Omental fat pad (tissue), 4 donors: ENCODE data around the gene EEPD1. TPM values are rescaled to one million over a fixed set of nuclear protein-coding genes. Genes with fewer than 3 reads are reported as not detected.

Experiments used
- ATAC-seq: fragments of 150-250 bp; one replicate; pipeline ENCODE4 v1.9.1; 2016; ENCODE audit warnings: mild to moderate bottlenecking, moderate library complexity; ENCODE audit not compliant: low FRiP score
- DNase-seq: peaks from one replicate; pipeline ENCODE4 v3.0.0-alpha.2; 2019; ENCODE audit warnings: low spot score
- total RNA-seq, 4 donors: library from RNA; depleted of rRNA; stranded (reverse); fragments of >200 nt; gene quantifications; one replicate each; pipeline ENCODE4 v1.1.0, GENCODE V29; 2016
- TF ChIP-seq, protein P1 (sequence below), 3 donors: fragments of 450-650 bp; IDR thresholded peaks; one replicate each; pipeline ENCODE4 v1.5.1; 2016 to 2017; ENCODE audit warnings: antibody characterized with exemption in 3 of 3, mild to moderate bottlenecking in 3 of 3, moderate library complexity in 2 of 3

The EEPD1 gene
- total RNA-seq, 4 donors from 2014 or later, result 6.5 to 23.0 (median 20.1) TPM

DNA sequence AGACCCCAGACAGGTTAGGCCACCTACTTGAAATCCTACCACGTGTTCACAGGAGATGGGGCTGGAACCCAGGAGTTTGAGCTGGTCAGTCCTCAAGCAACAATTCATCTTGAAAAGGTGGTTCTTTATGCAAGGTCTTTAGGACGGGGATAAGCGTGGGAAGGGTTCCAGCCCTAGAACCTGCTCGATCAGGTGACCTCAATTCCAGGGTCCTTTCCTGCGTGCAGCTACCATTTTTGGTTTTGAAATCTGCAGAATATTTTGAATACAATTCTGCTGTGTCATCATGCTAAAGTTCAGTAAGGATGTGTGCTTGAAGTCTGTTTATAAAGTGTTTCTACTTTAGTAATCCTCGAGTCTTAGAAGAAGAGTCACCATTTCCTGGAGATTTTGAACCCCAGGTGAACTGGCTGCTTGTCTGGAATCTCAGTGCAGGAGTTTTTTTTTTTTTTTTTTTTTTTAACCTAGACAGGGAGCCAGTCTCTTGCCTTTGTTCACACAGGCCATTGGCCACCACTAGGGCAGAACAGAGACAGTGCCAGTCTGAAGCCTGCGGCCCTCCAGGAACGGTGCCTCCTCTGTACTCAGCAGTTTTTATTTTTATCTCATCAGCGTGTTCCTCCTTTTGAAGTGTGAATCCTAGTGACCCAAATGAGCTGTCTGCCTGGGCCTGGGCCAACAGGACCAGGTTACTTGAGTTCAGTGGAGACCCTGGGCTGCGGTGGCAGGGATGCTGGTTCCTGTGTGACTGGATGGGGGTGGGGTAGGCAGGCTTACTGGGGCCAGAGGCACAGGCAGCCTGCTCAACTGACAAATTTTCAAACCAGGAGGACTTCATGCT lies 54.6 kb downstream of the EEPD1 start:
- peak; percentile 35 for ATAC-seq

DNA sequence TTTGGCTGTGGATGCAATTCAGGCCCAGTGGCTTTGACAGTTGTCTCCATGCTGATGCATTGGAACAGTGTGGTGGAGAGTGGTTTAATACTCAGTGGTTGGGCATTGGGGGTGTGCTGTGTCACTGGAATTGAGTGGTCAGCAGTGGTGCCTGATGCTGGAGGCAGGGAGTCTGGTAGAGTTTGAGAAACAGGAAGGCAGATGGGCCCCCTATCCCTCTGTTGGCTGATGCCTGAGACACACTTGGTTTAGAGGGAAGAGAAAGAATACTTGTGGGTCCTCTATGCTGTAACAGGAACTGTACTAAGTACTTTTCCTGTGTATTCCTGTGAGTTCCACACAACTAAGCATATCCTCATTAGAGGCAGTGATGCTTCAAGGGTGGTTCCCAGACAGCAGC lies 55.4 kb downstream of the EEPD1 start:
- TF ChIP-seq, protein P1, sequence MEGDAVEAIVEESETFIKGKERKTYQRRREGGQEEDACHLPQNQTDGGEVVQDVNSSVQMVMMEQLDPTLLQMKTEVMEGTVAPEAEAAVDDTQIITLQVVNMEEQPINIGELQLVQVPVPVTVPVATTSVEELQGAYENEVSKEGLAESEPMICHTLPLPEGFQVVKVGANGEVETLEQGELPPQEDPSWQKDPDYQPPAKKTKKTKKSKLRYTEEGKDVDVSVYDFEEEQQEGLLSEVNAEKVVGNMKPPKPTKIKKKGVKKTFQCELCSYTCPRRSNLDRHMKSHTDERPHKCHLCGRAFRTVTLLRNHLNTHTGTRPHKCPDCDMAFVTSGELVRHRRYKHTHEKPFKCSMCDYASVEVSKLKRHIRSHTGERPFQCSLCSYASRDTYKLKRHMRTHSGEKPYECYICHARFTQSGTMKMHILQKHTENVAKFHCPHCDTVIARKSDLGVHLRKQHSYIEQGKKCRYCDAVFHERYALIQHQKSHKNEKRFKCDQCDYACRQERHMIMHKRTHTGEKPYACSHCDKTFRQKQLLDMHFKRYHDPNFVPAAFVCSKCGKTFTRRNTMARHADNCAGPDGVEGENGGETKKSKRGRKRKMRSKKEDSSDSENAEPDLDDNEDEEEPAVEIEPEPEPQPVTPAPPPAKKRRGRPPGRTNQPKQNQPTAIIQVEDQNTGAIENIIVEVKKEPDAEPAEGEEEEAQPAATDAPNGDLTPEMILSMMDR (IDR thresholded peaks at IDR 0.05), result no peak
- ATAC-seq, result no peak
- no peak for DNase-seq

More for the DNA sequence above, 54.6 kb downstream of the EEPD1 start:
- TF ChIP-seq, protein P1 (IDR thresholded peaks at IDR 0.05), result no peak
- no peak for DNase-seq

DNA sequence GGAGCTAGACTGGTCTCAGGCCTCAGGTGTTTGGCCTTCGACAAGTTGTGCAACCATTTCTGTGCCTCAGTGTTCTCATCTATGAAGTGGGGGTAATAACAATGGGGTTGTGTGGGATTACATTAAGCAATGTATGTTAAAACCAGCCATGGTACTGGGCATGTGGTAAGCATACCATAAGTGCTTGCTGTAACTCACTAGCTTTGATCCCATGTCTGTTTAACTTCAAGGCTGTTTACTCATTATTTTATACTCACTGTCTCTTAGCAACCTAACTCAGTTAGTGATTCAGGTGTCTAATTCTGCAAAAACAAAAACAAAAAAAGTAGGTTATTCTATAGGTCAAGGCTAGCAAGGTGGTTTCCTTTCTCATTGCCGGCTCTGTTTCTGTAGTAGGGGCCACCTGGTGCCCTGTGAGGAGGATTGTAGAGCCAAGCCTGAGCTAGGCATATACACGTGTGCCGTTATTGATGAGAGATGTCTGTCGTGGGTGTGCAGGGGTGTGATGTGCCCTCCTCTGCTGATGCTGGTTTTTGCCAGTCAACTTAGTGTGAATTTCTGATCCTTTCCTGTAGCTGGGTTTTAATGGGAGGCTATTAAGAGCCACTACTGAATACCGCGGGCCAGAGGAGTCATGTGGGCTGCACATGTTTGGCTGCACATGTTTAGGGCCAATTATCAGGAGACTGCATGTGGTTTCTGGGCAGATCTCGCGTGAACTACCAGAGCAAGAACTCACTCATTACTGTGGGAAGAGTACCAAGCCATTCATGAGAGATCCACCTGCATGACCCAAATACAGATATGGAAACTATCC lies 56.2 kb downstream of the EEPD1 start:
- TF ChIP-seq, protein P1 (IDR thresholded peaks at IDR 0.05), result no peak
- DNase-seq, result no peak
- no peak for ATAC-seq

DNA sequence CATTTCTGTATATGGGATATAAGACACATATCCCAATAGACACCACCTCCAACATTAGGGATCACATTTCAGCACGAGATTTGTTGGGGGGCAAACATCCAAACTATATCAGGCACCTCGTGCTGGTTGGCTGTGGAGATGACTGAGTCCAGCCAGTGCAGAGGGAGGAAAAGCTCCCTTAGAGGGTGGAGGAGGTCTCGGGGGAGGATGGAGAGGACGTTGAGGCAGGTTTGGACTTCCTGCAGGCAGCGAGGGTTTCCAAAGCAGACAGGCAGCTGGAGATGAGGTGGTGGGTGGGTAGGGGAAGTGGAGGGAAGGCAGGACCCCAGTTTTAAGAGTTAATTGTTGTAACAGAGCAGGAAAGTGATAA lies 56.7 kb downstream of the EEPD1 start:
- ATAC-seq (no peak), DNase-seq (no peak)
- TF ChIP-seq, protein P1 (IDR thresholded peaks at IDR 0.05), result no peak

DNA sequence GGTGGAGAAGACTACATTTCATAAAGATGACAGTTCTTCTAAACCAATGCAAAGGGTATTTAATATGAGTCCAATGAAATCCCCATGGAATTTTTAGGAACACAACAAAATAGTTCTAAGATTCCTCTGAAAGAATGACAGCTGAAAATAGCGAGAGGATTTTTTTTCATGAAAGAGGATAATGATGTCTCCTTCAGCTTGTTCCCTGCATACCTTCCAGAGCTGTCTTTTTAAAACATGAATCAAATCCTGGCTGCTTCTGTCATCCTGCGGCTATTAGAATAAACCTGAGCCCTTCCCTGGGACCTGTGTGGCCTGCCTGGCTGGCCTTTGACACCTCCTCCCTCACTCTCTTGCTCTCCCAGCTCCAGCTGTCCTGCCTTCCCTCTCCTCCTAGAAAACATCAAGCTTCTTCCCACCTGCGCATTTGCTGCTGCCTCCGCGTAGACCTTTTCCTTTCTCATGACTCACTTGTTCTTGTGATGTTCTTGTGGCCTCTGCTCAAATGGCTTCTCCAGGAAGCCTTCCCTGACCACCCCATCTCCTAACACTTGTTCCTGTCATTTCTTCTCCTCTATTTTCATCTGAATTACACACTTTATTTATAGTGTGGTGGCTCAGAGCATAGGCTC lies 57.4 kb downstream of the EEPD1 start:
- no peak for DNase-seq

GRCh38 chr7:36214608-36215456 lies 61.8 kb downstream of the EEPD1 start:
- TF ChIP-seq, protein P1 (IDR thresholded peaks at IDR 0.05), result no peak
- ATAC-seq (no peak), DNase-seq (no peak)

More for the DNA sequence above, 57.4 kb downstream of the EEPD1 start:
- no peak for ATAC-seq
- TF ChIP-seq, protein P1 (IDR thresholded peaks at IDR 0.05), result no peak
